Measurements from ENCODE around the gene CALCB. TPM values are rescaled to one million over a fixed set of nuclear protein-coding genes. Genes with fewer than 3 reads are reported as not detected.

CALCB gene
- total and polyA plus RNA-seq, 4 donors, result 0.02 to 1.2 (median 0.39) TPM

DNA sequence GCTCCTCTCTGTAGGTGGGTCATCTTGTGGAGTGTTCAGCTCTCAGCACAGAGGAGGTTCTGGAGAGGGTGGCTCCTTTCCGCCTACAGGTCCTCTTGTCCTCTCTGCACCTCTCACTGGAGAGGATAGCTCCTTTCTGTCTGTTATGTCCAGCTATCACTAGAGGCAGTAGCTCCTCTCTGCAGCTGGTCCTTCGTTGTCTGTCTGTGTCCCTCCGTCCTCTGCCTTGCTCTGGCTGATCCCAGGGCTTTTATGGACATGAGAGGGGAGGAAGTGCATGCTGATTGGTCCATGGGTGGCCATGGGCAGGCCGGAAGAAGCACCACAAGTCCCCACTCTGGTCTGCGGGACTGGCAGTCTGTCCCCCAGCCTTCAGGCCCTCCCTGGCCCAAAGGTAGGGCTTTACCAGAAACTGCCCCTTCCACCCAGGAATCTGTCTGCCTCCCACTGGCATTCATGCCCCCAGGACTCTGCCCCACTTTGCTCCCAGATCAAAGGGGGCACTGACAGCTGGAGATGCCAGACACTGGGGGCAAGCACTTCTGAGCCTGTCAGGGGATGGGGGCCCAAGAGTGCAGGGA lies 38.6 kb upstream of the CALCB start:
- H3K4me3 ChIP-seq (ENCODE audit: low read depth in 1 of 3, low read length in 3 of 3), result no peak overlapping the region
- 68% methylated on average over 5 of the region's 5 CpGs for WGBS
- no peaks in the 10 kb centered on the region for H3K36me3 ChIP-seq (ENCODE audit: control insufficient read depth in 4 of 4, insufficient read depth in 3 of 4, low read depth in 1 of 4, low read length in 3 of 4)
- no peak for DNase-seq (ENCODE audit: low spot score)
- peaks cover 0 to 2% (median 0%) of the 10 kb centered on the region in 4 donors for H3K27me3 ChIP-seq (ENCODE audit: control insufficient read depth in 4 of 4, insufficient read depth in 4 of 4, low read length in 3 of 4)
- no peaks in the 10 kb centered on the region for H3K9me3 ChIP-seq (ENCODE audit: control insufficient read depth in 4 of 4, low read length in 3 of 4)
- TF ChIP-seq FOXA1 (IDR thresholded peaks at IDR 0.05) (no peak), HNF4G (IDR thresholded peaks at IDR 0.05) (no peak), TAF1 (conservative IDR thresholded peaks at IDR 0.05) (no peak), RAD21 (IDR thresholded peaks at IDR 0.05) (no peak), EGR1 (IDR thresholded peaks at IDR 0.05; ENCODE audit: low read depth in 2 of 2) (no peak), CTCF (IDR thresholded peaks at IDR 0.05; ENCODE audit: low read depth, low read length, missing input control) (no peak), RXRA (IDR thresholded peaks at IDR 0.05) (no peak), GABPA (IDR thresholded peaks at IDR 0.05 in 1 of 2, conservative IDR thresholded peaks at IDR 0.05 in 1 of 2) (no peak), HNF4A (conservative IDR thresholded peaks at IDR 0.05) (no peak)
- TF ChIP-seq, protein P1, sequence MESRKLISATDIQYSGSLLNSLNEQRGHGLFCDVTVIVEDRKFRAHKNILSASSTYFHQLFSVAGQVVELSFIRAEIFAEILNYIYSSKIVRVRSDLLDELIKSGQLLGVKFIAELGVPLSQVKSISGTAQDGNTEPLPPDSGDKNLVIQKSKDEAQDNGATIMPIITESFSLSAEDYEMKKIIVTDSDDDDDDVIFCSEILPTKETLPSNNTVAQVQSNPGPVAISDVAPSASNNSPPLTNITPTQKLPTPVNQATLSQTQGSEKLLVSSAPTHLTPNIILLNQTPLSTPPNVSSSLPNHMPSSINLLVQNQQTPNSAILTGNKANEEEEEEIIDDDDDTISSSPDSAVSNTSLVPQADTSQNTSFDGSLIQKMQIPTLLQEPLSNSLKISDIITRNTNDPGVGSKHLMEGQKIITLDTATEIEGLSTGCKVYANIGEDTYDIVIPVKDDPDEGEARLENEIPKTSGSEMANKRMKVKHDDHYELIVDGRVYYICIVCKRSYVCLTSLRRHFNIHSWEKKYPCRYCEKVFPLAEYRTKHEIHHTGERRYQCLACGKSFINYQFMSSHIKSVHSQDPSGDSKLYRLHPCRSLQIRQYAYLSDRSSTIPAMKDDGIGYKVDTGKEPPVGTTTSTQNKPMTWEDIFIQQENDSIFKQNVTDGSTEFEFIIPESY (IDR thresholded peaks at IDR 0.05), result no peak
- TF ChIP-seq, protein P2, sequence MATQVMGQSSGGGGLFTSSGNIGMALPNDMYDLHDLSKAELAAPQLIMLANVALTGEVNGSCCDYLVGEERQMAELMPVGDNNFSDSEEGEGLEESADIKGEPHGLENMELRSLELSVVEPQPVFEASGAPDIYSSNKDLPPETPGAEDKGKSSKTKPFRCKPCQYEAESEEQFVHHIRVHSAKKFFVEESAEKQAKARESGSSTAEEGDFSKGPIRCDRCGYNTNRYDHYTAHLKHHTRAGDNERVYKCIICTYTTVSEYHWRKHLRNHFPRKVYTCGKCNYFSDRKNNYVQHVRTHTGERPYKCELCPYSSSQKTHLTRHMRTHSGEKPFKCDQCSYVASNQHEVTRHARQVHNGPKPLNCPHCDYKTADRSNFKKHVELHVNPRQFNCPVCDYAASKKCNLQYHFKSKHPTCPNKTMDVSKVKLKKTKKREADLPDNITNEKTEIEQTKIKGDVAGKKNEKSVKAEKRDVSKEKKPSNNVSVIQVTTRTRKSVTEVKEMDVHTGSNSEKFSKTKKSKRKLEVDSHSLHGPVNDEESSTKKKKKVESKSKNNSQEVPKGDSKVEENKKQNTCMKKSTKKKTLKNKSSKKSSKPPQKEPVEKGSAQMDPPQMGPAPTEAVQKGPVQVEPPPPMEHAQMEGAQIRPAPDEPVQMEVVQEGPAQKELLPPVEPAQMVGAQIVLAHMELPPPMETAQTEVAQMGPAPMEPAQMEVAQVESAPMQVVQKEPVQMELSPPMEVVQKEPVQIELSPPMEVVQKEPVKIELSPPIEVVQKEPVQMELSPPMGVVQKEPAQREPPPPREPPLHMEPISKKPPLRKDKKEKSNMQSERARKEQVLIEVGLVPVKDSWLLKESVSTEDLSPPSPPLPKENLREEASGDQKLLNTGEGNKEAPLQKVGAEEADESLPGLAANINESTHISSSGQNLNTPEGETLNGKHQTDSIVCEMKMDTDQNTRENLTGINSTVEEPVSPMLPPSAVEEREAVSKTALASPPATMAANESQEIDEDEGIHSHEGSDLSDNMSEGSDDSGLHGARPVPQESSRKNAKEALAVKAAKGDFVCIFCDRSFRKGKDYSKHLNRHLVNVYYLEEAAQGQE (IDR thresholded peaks at IDR 0.05), result no peak
- TF ChIP-seq, protein P3, sequence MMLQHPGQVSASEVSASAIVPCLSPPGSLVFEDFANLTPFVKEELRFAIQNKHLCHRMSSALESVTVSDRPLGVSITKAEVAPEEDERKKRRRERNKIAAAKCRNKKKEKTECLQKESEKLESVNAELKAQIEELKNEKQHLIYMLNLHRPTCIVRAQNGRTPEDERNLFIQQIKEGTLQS (IDR thresholded peaks at IDR 0.05), result no peak
- no peak overlapping the region for H3K9ac ChIP-seq (ENCODE audit: low read depth in 1 of 2, low read length in 2 of 2)
- H3K27ac ChIP-seq (ENCODE audit: low read depth in 1 of 2, low read length in 2 of 2), result no peak overlapping the region
- no peaks in the 10 kb centered on the region for H3K4me1 ChIP-seq (ENCODE audit: control insufficient read depth in 4 of 4, insufficient read depth in 4 of 4, low read length in 3 of 4)

DNA sequence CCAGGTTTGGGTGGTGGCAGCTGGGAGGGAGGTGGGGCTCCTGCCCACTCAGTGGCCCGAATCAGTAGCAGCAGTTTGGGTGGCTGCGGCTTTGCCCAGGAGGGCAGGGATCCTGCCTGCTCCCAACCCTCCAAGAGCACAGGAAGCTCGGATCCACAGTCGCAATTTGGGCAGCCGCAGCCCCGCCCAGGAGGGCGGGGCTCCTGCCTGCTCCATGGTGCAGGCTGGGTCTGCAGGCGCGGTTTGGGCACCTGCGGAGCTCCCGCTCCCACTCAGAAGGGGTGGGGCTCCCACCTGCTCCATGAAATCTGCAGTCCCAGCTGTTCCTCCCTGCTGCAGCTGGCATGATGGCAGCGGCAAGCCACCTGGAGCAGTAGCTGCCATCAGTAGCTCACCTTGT lies 38.1 kb upstream of the CALCB start:
- DNase-seq (ENCODE audit: low spot score), result no peak
- no peaks in the 10 kb centered on the region for H3K4me1 ChIP-seq (ENCODE audit: control insufficient read depth in 4 of 4, insufficient read depth in 4 of 4, low read length in 3 of 4)
- WGBS, result 42% methylated on average over 12 of the region's 12 CpGs

More for the DNA sequence above, 38.1 kb upstream of the CALCB start:
- no peak for TF ChIP-seq YY1 (IDR thresholded peaks at IDR 0.05)
- Histone ChIP-seq H3K36me3 (ENCODE audit: control insufficient read depth in 4 of 4, insufficient read depth in 3 of 4, low read depth in 1 of 4, low read length in 3 of 4) (no peaks in the 10 kb centered on the region), H3K9ac (ENCODE audit: low read depth in 1 of 2, low read length in 2 of 2) (no peak overlapping the region), H3K9me3 (ENCODE audit: control insufficient read depth in 4 of 4, low read length in 3 of 4) (no peaks in the 10 kb centered on the region), H3K4me3 (ENCODE audit: low read depth in 1 of 3, low read length in 3 of 3) (no peak overlapping the region), H3K27ac (ENCODE audit: low read depth in 1 of 2, low read length in 2 of 2) (no peak overlapping the region), H3K27me3 (ENCODE audit: control insufficient read depth in 4 of 4, insufficient read depth in 4 of 4, low read length in 3 of 4) (peaks cover 0 to 2% (median 0%) of the 10 kb centered on the region in 4 donors)

Data from liver (tissue), 9 donors.